Measurements from ENCODE around the gene LRRC8E. TPM values are rescaled to one million over a fixed set of nuclear protein-coding genes. Genes with fewer than 3 reads are reported as not detected.
"Not testable (repeated sequence)": the region's sequence is repeated elsewhere in the genome, so short reads cannot be mapped to it uniquely, and the experiment has no call there.

The LRRC8E gene
- total and polyA plus RNA-seq, 8 donors: 2.6 to 6.1 (median 4.7) TPM

GRCh38 chr19:7857727-7858108 is 30.6 kb upstream of the LRRC8E start:
- intact Hi-C loops (cut with DNase I): loop anchor here in 1 of 3 donors (10.0 kb wide), 1 partner anchor 67 kb away; the partner anchor contains the start of genes CTXN1 and SNAPC2

GRCh38 chr19:7858109-7858770 is 30.1 kb upstream of the LRRC8E start:
- no peak overlapping the region for H3K4me3 ChIP-seq
- H3K9me3 ChIP-seq: no peaks in the 10 kb centered on the region
- DNase-seq: peak in 1 of 6 donors; percentile 26
- H3K27ac ChIP-seq: no peak overlapping the region
- no peak for ATAC-seq
- no peaks in the 10 kb centered on the region for H3K36me3 ChIP-seq
- no peak for FAIRE-seq
- no peak for TF ChIP-seq CTCF (IDR thresholded peaks at IDR 0.05)
- 82 to 83% methylated on average over 28 to 29 of the region's 29 CpGs for WGBS, 2 donors
- H3K27me3 ChIP-seq: no peaks in the 10 kb centered on the region
- peaks cover 4 to 5% (median 5%) of the 10 kb centered on the region in 3 donors for H3K4me1 ChIP-seq
- intact Hi-C loops (cut with DNase I): loop anchor here in 1 of 3 donors (10.0 kb wide), 1 partner anchor 67 kb away; the partner anchor contains the start of genes CTXN1 and SNAPC2

More at GRCh38 chr19:7857727-7858108, 30.6 kb upstream of the LRRC8E start:
- WGBS, 2 donors: 86 to 89% methylated on average over 7 to 8 of the region's 8 CpGs
- Histone ChIP-seq H3K27ac (no peak overlapping the region), H3K36me3 (no peaks in the 10 kb centered on the region), H3K4me1 (peaks cover 4 to 5% (median 5%) of the 10 kb centered on the region in 3 donors), H3K27me3 (no peaks in the 10 kb centered on the region), H3K4me3 (no peak overlapping the region), H3K9me3 (no peaks in the 10 kb centered on the region)
- FAIRE-seq (no peak), ATAC-seq (no peak), DNase-seq (peak in 1 of 6 donors; percentile 48)
- no peak for TF ChIP-seq CTCF (IDR thresholded peaks at IDR 0.05)

GRCh38 chr19:7859087-7859486 is 29.2 kb upstream of the LRRC8E start:
- WGBS, 2 donors: 94 to 95% methylated on average over 7 to 8 of the region's 8 CpGs
- H3K9me3 ChIP-seq, H3K4me3 ChIP-seq, H3K4me1 ChIP-seq, FAIRE-seq, ATAC-seq, H3K27ac ChIP-seq, H3K36me3 ChIP-seq, H3K27me3 ChIP-seq, DNase-seq: not testable (repeated sequence)
- intact Hi-C loops (cut with DNase I): loop anchor here in 1 of 3 donors (10.0 kb wide), 1 partner anchor 66 kb away; the partner anchor contains the start of genes CTXN1 and SNAPC2

- Histone ChIP-seq H3K27me3 (no peaks in the 10 kb centered on the region), H3K4me3 (no peak overlapping the region), H3K9me3 (no peaks in the 10 kb centered on the region), H3K27ac (no peak overlapping the region), H3K36me3 (no peaks in the 10 kb centered on the region), H3K4me1 (no peaks in the 10 kb centered on the region)
- intact Hi-C loops (cut with DNase I): loop anchor here in 1 of 3 donors (10.0 kb wide), 1 partner anchor 65 kb away; the partner anchor contains the start of genes CTXN1 and SNAPC2
- DNase-seq (peak in 1 of 6 donors; percentile 47), ATAC-seq (no peak), FAIRE-seq (no peak)
- TF ChIP-seq CTCF (IDR thresholded peaks at IDR 0.05): no peak
- 90 to 94% methylated on average over 22 of the region's 22 CpGs for WGBS, 2 donors
Measured at GRCh38 chr19:7859831-7860713, 28.2 kb upstream of the LRRC8E start.

Measured in pancreas (tissue), 10 donors.